Neural cell (in vitro differentiated cells): ENCODE measurements around the gene WSB1. TPM values are rescaled to one million over a fixed set of nuclear protein-coding genes. Genes with fewer than 3 reads are reported as not detected.

Experiments
- H2AFZ ChIP-seq: fragments of 200-600, 300-800 bp; sonication (generic), shearing (Covaris generic); 2 replicates; pipeline ENCODE4 v1.6.0; 2014; ENCODE audit warnings: low read depth, mild to moderate bottlenecking, antibody characterized with exemption, low read length, moderate library complexity
- H3F3A ChIP-seq: fragments of 200-600 bp; shearing (Covaris generic); 2 replicates; pipeline ENCODE4 v1.6.1; 2016; ENCODE audit warnings: mild to moderate bottlenecking, moderate library complexity, mixed read lengths, antibody characterized with exemption, low read length; ENCODE audit not compliant: insufficient read depth, poor library complexity, severe bottlenecking
- H3K27ac ChIP-seq: fragments of 200-600, 300-800 bp; sonication (generic), shearing (Covaris generic); 2 replicates; pipeline ENCODE4 v1.5.1; 2014; ENCODE audit warnings: mild to moderate bottlenecking, low read length, moderate library complexity
- H3K27me3 ChIP-seq: fragments of 300-800, 200-600 bp; sonication (generic), shearing (Covaris generic); 2 replicates; pipeline ENCODE4 v1.6.0; 2014; ENCODE audit warnings: mild to moderate bottlenecking, low read depth, low read length, moderate library complexity; ENCODE audit not compliant: insufficient read depth
- H3K36me3 ChIP-seq: fragments of 300-800, 200-600 bp; sonication (generic), shearing (Covaris generic); 2 replicates; pipeline ENCODE4 v1.5.1; 2014; ENCODE audit warnings: mild to moderate bottlenecking, antibody characterized with exemption, low read length, moderate library complexity; ENCODE audit not compliant: insufficient read depth
- H3K4me2 ChIP-seq: fragments of 300-800, 200-600 bp; sonication (generic), shearing (Covaris generic); 2 replicates; pipeline ENCODE4 v1.6.0; 2014; ENCODE audit warnings: mild to moderate bottlenecking, low read length
- H3K4me3 ChIP-seq: fragments of 300-800, 200-600 bp; sonication (generic), shearing (Covaris generic); 2 replicates; pipeline ENCODE4 v1.5.1; 2014; ENCODE audit warnings: mild to moderate bottlenecking, low read length, moderate library complexity
- H3K79me2 ChIP-seq: fragments of 200-600 bp; shearing (Covaris generic); replicated peaks from 2 replicates; pipeline ENCODE4 v1.6.0; 2014; ENCODE audit warnings: mild to moderate bottlenecking, low read length, moderate library complexity; ENCODE audit not compliant: insufficient read depth
- H3K9ac ChIP-seq: fragments of 300-800, 200-600 bp; sonication (generic), shearing (Covaris generic); 2 replicates; pipeline ENCODE4 v1.6.1; 2016; ENCODE audit warnings: mild to moderate bottlenecking, low read length, mixed read lengths
- H3K9me2 ChIP-seq: fragments of 200-600 bp; shearing (Covaris generic); 2 replicates; pipeline ENCODE4 v1.6.1; 2016; ENCODE audit warnings: mild to moderate bottlenecking, low read length, mixed read lengths; ENCODE audit not compliant: insufficient read depth
- H3K9me3 ChIP-seq: fragments of 200-600, 300-800 bp; sonication (generic), shearing (Covaris generic); 2 replicates; pipeline ENCODE4 v1.6.1; 2016; ENCODE audit warnings: mild to moderate bottlenecking, mixed run types, low read length, moderate library complexity, mixed read lengths
- H4K20me1 ChIP-seq: fragments of 200-600 bp; shearing (Covaris generic); 2 replicates; pipeline ENCODE4 v1.6.1; 2016; ENCODE audit warnings: mild to moderate bottlenecking, mixed run types; ENCODE audit not compliant: insufficient read depth
- EP300 ChIP-seq: fragments of 450-650 bp; conservative IDR thresholded peaks from 2 replicates; pipeline ENCODE4 v1.6.1; 2014; ENCODE audit warnings: antibody characterized with exemption, mild to moderate bottlenecking, moderate library complexity; ENCODE audit not compliant: poor library complexity, severe bottlenecking
- EZH2 ChIP-seq: fragments of 200-600, 300-800 bp; shearing (Covaris generic), sonication (generic); IDR thresholded peaks from 2 replicates; pipeline ENCODE4 v1.6.1; 2014; ENCODE audit warnings: antibody characterized with exemption, low read length, borderline replicate concordance, mild to moderate bottlenecking; ENCODE audit not compliant: insufficient read depth, poor library complexity, severe bottlenecking
- MXI1 ChIP-seq: fragments of 450-650 bp; conservative IDR thresholded peaks from 2 replicates; pipeline ENCODE4 v1.6.1; 2014; ENCODE audit warnings: antibody characterized with exemption, mild to moderate bottlenecking; ENCODE audit not compliant: poor library complexity, severe bottlenecking
- POLR2AphosphoS5 ChIP-seq: IDR thresholded peaks from 2 replicates; pipeline ENCODE4 v1.6.1; 2012
- RAD21 ChIP-seq: fragments of 450-650 bp; conservative IDR thresholded peaks from 2 replicates; pipeline ENCODE4 v1.6.1; 2014; ENCODE audit warnings: antibody characterized with exemption, mild to moderate bottlenecking, moderate library complexity
- SMC3 ChIP-seq: fragments of 450-650 bp; conservative IDR thresholded peaks from 2 replicates; pipeline ENCODE4 v1.6.1; 2014; ENCODE audit warnings: antibody characterized with exemption, mild to moderate bottlenecking, moderate library complexity; ENCODE audit not compliant: poor library complexity
- TAF1 ChIP-seq: IDR thresholded peaks from 2 replicates; pipeline ENCODE4 v1.6.1; 2012; ENCODE audit warnings: low read depth
- polyA plus RNA-seq: library from polyadenylated mRNA; depleted of rRNA; stranded (reverse); fragments of >200 nt; gene quantifications from 2 replicates; pipeline ENCODE4 v1.2.3, GENCODE V29; 2014
- TF ChIP-seq, protein P1 (sequence below): fragments of 450-650 bp; IDR thresholded peaks from 2 replicates; pipeline ENCODE4 v1.5.1; 2014; ENCODE audit warnings: antibody characterized with exemption, mild to moderate bottlenecking, moderate library complexity; ENCODE audit not compliant: poor library complexity, severe bottlenecking
- TF ChIP-seq, protein P2 (sequence below): IDR thresholded peaks from 2 replicates; pipeline ENCODE4 v1.6.1; 2012; ENCODE audit warnings: borderline replicate concordance

WSB1 gene
- polyA plus RNA-seq, 1 donor from 2014 or later: 1,828 TPM

GRCh38 chr17:27354051-27354490 lies 60.2 kb downstream of the WSB1 start:
- Histone ChIP-seq H3K79me2 (no peaks in the 10 kb centered on the region), H3K27me3 (no peaks in the 10 kb centered on the region), H3F3A (no peaks in the 10 kb centered on the region), H3K9me2 (no peaks in the 10 kb centered on the region), H2AFZ (no peak overlapping the region), H3K9ac (peak overlapping the region; percentile 64), H3K4me2 (no peak overlapping the region), H3K36me3 (no peaks in the 10 kb centered on the region), H3K4me3 (peak overlapping the region; percentile 65), H3K9me3 (no peaks in the 10 kb centered on the region), H4K20me1 (no peaks in the 10 kb centered on the region), H3K27ac (no peak overlapping the region)
- TF ChIP-seq SMC3 (no peak), POLR2AphosphoS5 (no peak), RAD21 (no peak), TAF1 (no peak), MXI1 (no peak), EP300 (no peak), EZH2 (no peak)
- TF ChIP-seq, protein P1, sequence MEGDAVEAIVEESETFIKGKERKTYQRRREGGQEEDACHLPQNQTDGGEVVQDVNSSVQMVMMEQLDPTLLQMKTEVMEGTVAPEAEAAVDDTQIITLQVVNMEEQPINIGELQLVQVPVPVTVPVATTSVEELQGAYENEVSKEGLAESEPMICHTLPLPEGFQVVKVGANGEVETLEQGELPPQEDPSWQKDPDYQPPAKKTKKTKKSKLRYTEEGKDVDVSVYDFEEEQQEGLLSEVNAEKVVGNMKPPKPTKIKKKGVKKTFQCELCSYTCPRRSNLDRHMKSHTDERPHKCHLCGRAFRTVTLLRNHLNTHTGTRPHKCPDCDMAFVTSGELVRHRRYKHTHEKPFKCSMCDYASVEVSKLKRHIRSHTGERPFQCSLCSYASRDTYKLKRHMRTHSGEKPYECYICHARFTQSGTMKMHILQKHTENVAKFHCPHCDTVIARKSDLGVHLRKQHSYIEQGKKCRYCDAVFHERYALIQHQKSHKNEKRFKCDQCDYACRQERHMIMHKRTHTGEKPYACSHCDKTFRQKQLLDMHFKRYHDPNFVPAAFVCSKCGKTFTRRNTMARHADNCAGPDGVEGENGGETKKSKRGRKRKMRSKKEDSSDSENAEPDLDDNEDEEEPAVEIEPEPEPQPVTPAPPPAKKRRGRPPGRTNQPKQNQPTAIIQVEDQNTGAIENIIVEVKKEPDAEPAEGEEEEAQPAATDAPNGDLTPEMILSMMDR: no peak
- TF ChIP-seq, protein P2, sequence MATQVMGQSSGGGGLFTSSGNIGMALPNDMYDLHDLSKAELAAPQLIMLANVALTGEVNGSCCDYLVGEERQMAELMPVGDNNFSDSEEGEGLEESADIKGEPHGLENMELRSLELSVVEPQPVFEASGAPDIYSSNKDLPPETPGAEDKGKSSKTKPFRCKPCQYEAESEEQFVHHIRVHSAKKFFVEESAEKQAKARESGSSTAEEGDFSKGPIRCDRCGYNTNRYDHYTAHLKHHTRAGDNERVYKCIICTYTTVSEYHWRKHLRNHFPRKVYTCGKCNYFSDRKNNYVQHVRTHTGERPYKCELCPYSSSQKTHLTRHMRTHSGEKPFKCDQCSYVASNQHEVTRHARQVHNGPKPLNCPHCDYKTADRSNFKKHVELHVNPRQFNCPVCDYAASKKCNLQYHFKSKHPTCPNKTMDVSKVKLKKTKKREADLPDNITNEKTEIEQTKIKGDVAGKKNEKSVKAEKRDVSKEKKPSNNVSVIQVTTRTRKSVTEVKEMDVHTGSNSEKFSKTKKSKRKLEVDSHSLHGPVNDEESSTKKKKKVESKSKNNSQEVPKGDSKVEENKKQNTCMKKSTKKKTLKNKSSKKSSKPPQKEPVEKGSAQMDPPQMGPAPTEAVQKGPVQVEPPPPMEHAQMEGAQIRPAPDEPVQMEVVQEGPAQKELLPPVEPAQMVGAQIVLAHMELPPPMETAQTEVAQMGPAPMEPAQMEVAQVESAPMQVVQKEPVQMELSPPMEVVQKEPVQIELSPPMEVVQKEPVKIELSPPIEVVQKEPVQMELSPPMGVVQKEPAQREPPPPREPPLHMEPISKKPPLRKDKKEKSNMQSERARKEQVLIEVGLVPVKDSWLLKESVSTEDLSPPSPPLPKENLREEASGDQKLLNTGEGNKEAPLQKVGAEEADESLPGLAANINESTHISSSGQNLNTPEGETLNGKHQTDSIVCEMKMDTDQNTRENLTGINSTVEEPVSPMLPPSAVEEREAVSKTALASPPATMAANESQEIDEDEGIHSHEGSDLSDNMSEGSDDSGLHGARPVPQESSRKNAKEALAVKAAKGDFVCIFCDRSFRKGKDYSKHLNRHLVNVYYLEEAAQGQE: no peak

DNA sequence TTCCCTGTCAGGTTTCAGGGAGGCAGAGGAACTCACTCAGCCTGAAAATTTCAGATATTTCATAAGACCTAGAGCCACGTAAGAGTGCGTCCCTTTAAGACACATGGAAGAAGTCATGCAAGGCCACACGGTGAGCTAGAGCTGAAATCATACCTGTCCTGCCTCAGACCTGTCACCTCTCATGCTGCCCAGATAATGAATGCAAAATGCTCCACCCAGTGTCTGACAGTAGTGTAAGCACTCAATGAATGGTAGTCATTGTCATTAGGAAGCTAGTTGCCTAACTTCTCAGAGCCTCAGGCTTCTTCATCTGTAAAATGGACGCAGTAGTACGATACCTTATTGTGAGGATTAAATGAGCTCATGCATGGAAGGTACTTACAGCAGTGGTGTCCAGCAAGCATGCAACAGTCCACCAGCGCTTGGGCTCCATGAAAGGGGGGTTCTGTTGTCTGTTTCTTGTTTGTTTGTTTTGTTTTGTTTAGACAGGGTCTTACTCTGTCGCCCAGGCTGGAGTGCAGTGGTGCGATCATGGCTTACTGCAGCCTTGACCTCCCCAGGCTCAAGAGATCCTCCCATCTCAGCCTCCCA lies 60.7 kb downstream of the WSB1 start:
- Histone ChIP-seq H3K36me3 (no peaks in the 10 kb centered on the region), H3K4me3 (peak overlapping the region; percentile 65), H3K9me3 (no peaks in the 10 kb centered on the region), H3K9me2 (no peaks in the 10 kb centered on the region), H3K27me3 (no peaks in the 10 kb centered on the region), H4K20me1 (no peaks in the 10 kb centered on the region), H2AFZ (no peak overlapping the region), H3K79me2 (no peaks in the 10 kb centered on the region), H3K27ac (no peak overlapping the region), H3K4me2 (no peak overlapping the region), H3F3A (no peaks in the 10 kb centered on the region), H3K9ac (no peak overlapping the region)
- TF ChIP-seq TAF1: no peak
- TF ChIP-seq, protein P1: no peak
- no peak for TF ChIP-seq MXI1
